Calu3 (cell line): ENCODE data around the gene SLC38A11. TPM values are rescaled to one million over a fixed set of nuclear protein-coding genes. Genes with fewer than 3 reads are reported as not detected.

Experiments
- BruUV-seq: library from RNA; stranded (reverse); fragments of 400-500 nt; replicated peaks from 2 replicates; lab custom pipeline; 2021; lab: Mats Ljungman, UMichigan
- CTCF ChIA-PET: fragments of 300-600 bp; sonication (Branson Sonifier 250); formaldehyde crosslinking; loops from one replicate; lab custom pipeline; 2022; ENCODE audit warnings: antibody characterized with exemption; lab: Charles Lee
- DNase-seq: peaks from one replicate; pipeline ENCODE4 v3.0.0; 2022
- H3K27ac Mint-ChIP-seq: one replicate; pipeline ENCODE4 v1.8.0; 2022; ENCODE audit warnings: mixed read lengths; ENCODE audit not compliant: unreplicated experiment
- H3K27me3 Mint-ChIP-seq: one replicate; pipeline ENCODE4 v1.8.0; 2022; ENCODE audit warnings: mixed read lengths; ENCODE audit not compliant: unreplicated experiment
- H3K36me3 Mint-ChIP-seq: one replicate; pipeline ENCODE4 v1.8.0; 2022; ENCODE audit warnings: mild to moderate bottlenecking, moderate library complexity, mixed read lengths; ENCODE audit not compliant: insufficient read depth, unreplicated experiment
- H3K4me1 Mint-ChIP-seq: one replicate; pipeline ENCODE4 v1.8.0; 2022; ENCODE audit warnings: mild to moderate bottlenecking, low read depth, mixed read lengths; ENCODE audit not compliant: unreplicated experiment
- H3K4me3 Mint-ChIP-seq: one replicate; pipeline ENCODE4 v1.8.0; 2022; ENCODE audit warnings: mild to moderate bottlenecking, low read depth, moderate library complexity, mixed read lengths; ENCODE audit not compliant: unreplicated experiment
- H3K9me3 Mint-ChIP-seq: one replicate; pipeline ENCODE4 v1.8.0; 2022; ENCODE audit warnings: low read depth, mixed read lengths; ENCODE audit not compliant: unreplicated experiment
- intact Hi-C: fragments of 100-400 bp; cut with micrococcal nuclease; formaldehyde crosslinking; loops from one replicate; pipeline ENCODE4 v1.10.0; 2022; ENCODE audit not compliant: unreplicated experiment
- total RNA-seq: library from RNA; stranded (reverse); gene quantifications from 2 replicates; pipeline ENCODE4 v1.2.3, GENCODE V29; 2022
- TF ChIP-seq, protein P1 (sequence below): fragments of 200-600 bp; IDR thresholded peaks from one replicate; pipeline ENCODE4 v1.8.0; 2022; ENCODE audit warnings: antibody characterized with exemption; ENCODE audit not compliant: unreplicated experiment

SLC38A11 gene
- total RNA-seq, 1 experiment from 2014 or later, result 0.57 TPM

DNA sequence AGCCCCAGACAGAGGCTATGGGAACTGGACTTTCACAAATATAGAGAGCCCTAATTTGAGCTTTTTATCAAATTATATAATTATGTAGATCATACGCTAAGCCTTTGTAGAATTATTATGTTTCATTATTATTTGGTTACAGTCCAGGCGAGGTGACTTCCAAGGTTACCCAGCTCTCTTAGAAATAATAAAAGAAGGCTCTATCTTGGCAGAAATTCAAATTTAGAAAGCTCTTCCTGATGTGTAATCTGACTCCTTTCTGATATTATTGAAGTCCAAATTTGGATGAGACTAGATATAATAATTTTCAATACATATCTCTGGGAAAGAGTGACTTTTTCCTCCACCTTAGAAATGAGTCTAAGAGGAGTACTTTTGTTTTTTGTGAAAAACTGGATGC is 4.8 kb upstream of the SLC38A11 start:
- no TSS peak for BruUV-seq
- intact Hi-C loops, result loop anchor here (2.0 kb wide), 1 partner anchor 21 kb away; no protein-coding TSS in a partner anchor
- DNase-seq, result no peak
- Mint-ChIP-seq H3K27me3 (no peaks in the 10 kb centered on the region), H3K27ac (no peak overlapping the region), H3K4me3 (no peak overlapping the region), H3K9me3 (no peaks in the 10 kb centered on the region), H3K36me3 (no peaks in the 10 kb centered on the region), H3K4me1 (no peaks in the 10 kb centered on the region)
- TF ChIP-seq, protein P1, sequence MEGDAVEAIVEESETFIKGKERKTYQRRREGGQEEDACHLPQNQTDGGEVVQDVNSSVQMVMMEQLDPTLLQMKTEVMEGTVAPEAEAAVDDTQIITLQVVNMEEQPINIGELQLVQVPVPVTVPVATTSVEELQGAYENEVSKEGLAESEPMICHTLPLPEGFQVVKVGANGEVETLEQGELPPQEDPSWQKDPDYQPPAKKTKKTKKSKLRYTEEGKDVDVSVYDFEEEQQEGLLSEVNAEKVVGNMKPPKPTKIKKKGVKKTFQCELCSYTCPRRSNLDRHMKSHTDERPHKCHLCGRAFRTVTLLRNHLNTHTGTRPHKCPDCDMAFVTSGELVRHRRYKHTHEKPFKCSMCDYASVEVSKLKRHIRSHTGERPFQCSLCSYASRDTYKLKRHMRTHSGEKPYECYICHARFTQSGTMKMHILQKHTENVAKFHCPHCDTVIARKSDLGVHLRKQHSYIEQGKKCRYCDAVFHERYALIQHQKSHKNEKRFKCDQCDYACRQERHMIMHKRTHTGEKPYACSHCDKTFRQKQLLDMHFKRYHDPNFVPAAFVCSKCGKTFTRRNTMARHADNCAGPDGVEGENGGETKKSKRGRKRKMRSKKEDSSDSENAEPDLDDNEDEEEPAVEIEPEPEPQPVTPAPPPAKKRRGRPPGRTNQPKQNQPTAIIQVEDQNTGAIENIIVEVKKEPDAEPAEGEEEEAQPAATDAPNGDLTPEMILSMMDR, result no peak
- CTCF ChIA-PET, result no interaction called here

GRCh38 chr2:164954186-164954585 is 1.1 kb downstream of the SLC38A11 start:
- no TSS peak for BruUV-seq
- CTCF ChIA-PET, result no interaction called here
- Mint-ChIP-seq H3K4me1 (no peaks in the 10 kb centered on the region), H3K9me3 (no peaks in the 10 kb centered on the region), H3K27ac (no peak overlapping the region), H3K4me3 (no peak overlapping the region), H3K36me3 (no peaks in the 10 kb centered on the region), H3K27me3 (no peaks in the 10 kb centered on the region)
- DNase-seq, result no peak
- intact Hi-C loops, result no loop called here
- TF ChIP-seq, protein P1, result no peak

DNA sequence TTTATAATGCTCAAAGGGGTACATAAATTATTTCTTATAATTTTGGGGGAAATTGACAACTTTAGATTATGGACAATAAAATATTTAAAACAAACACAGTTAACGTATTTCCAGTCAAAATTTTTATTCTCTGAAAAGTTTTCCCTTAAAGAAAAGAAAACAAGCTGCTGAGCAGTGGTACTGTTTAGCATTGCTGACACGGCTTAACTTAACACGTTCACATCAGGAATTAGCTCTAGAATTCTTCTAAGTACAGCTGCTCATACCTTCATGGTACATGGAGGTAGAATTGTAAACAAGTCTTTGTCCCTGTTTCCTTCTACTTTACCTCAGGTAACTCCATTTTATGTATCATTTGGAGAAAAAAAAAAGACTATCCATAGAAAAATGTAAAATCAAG is 2.0 kb downstream of the SLC38A11 start:
- Mint-ChIP-seq H3K4me1 (no peaks in the 10 kb centered on the region), H3K27ac (no peak overlapping the region), H3K27me3 (no peaks in the 10 kb centered on the region), H3K4me3 (no peak overlapping the region), H3K9me3 (no peaks in the 10 kb centered on the region), H3K36me3 (no peaks in the 10 kb centered on the region)
- TF ChIP-seq, protein P1, result no peak
- no TSS peak for BruUV-seq
- intact Hi-C loops, result no loop called here
- CTCF ChIA-PET, result interaction anchor here (0.7 kb wide), 1 partner anchor 608 kb away, joined by 3 read pairs; no protein-coding TSS in a partner anchor
- DNase-seq, result no peak

- BruUV-seq, result no TSS peak
- intact Hi-C loops, result no loop called here
- Mint-ChIP-seq H3K27ac (no peak overlapping the region), H3K9me3 (no peaks in the 10 kb centered on the region), H3K36me3 (no peaks in the 10 kb centered on the region), H3K27me3 (no peaks in the 10 kb centered on the region), H3K4me1 (peaks cover 7% of the 10 kb centered on the region), H3K4me3 (no peak overlapping the region)
- CTCF ChIA-PET, result no interaction called here
- DNase-seq, result no peak
- TF ChIP-seq, protein P1, result no peak
These were observed 3.1 kb downstream of the SLC38A11 start for GRCh38 chr2:164952057-164952702.
